Breast epithelium (tissue), 3 donors: ENCODE results near the gene PKMYT1.

ENCODE experiments used
- CTCF ChIP-seq, 3 donors: fragments of 450-650 bp; IDR thresholded peaks; one replicate each; pipeline ENCODE4 v1.5.1; 2016 to 2017; ENCODE audit warnings: antibody characterized with exemption in 3 of 3, mild to moderate bottlenecking in 3 of 3, moderate library complexity in 3 of 3
- POLR2A ChIP-seq: fragments of 450-650 bp; IDR thresholded peaks from one replicate; pipeline ENCODE4 v1.6.1; 2016; ENCODE audit warnings: antibody characterized with exemption, mild to moderate bottlenecking, moderate library complexity
- POLR2AphosphoS5 ChIP-seq, 3 donors: sonication (generic); formaldehyde crosslinking; IDR thresholded peaks; one replicate each; pipeline ENCODE4 v1.6.1; 2017; ENCODE audit warnings: antibody characterized with exemption in 3 of 3

DNA sequence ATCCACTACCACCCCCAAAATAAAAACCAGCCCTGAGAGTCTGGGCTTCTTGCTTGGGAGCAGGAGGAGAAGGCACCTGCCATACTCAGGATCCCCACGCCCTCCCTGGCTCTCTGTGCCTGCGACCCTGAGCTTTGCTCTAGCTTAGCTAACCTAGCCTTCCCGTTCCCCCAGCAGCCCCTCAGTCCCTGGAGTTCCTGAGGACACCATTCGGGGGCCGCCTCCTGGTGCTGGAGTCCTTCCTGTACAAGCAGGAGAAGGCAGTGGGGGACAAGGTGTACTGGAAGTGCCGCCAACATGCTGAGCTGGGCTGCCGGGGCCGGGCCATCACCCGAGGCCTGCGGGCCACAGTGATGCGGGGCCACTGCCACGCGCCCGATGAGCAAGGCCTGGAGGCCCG lies 50.0 kb downstream of the PKMYT1 start:
- TF ChIP-seq CTCF (IDR thresholded peaks at IDR 0.05) (no peak), POLR2AphosphoS5 (IDR thresholded peaks at IDR 0.05) (no peak), POLR2A (no peak)
